B cell (primary cell): ENCODE measurements around the gene MYL7. TPM values are rescaled to one million over a fixed set of nuclear protein-coding genes. Genes with fewer than 3 reads are reported as not detected.

Source experiments
- ATAC-seq: fragments of 200-7000 bp; cut with Tn5 transposase; one replicate; pipeline ENCODE4 v1.10.0; 2021; ENCODE audit warnings: low read depth, mild to moderate bottlenecking, moderate number of reproducible peaks, moderate library complexity
- CTCF ChIA-PET: fragments of 350-600 bp; sonication (Branson Sonifier 250); formaldehyde crosslinking; loops from one replicate; lab custom pipeline; 2021; ENCODE audit warnings: antibody characterized with exemption, inconsistent platforms; lab: Charles Lee
- POLR2A ChIA-PET: fragments of 350-600 bp; sonication (Branson Sonifier 250); formaldehyde crosslinking; loops from one replicate; lab custom pipeline; 2021; ENCODE audit warnings: antibody characterized with exemption; lab: Charles Lee
- DNase-seq: peaks from one replicate; pipeline ENCODE4 v3.0.0; 2013
- H2AFZ ChIP-seq: 2 replicates; pipeline ENCODE4 v1.6.1; 2012; ENCODE audit warnings: mild to moderate bottlenecking, low read depth, low read length; ENCODE audit not compliant: insufficient read depth, poor library complexity, severe bottlenecking
- H3K27ac ChIP-seq, 2 donors: 1 replicate in 1 of 2; 2 replicates in 1 of 2; pipeline ENCODE4 v1.5.1; 2012 to 2013; ENCODE audit warnings: low read length in 2 of 2, mild to moderate bottlenecking in 2 of 2, moderate library complexity in 1 of 2
- H3K27me3 ChIP-seq, 4 experiments: fragments of 200-600 bp in 1 of 4; sonication (generic) in 1 of 4; replicated peaks in 1 of 4; 1 replicate in 2 of 4; 2 replicates in 2 of 4; pipeline versions ENCODE4 v1.6.1 to v1.7.0; 2013 to 2016; ENCODE audit warnings: low read length in 3 of 4, mild to moderate bottlenecking in 2 of 4, mixed read lengths in 1 of 4, moderate library complexity in 1 of 4; ENCODE audit not compliant: insufficient read depth in 4 of 4, control insufficient read depth in 3 of 4; ENCODE audit errors: control extremely low read depth in 1 of 4
- H3K36me3 ChIP-seq, 2 experiments: replicated peaks in 1 of 2; 1 replicate in 1 of 2; 2 replicates in 1 of 2; pipeline versions ENCODE4 v1.6.1 to v1.7.1; 2013; ENCODE audit warnings: low read length in 1 of 2; ENCODE audit not compliant: insufficient read depth in 2 of 2, control insufficient read depth in 1 of 2; ENCODE audit errors: control extremely low read depth in 1 of 2, extremely low read depth in 1 of 2
- H3K4me1 ChIP-seq, 2 donors: fragments of 200-600 bp in 1 of 2; sonication (generic) in 1 of 2; 1 replicate in 1 of 2; 2 replicates in 1 of 2; pipeline versions ENCODE4 v1.5.1 to v1.6.1; 2013 to 2017; ENCODE audit warnings: low read length in 2 of 2; ENCODE audit not compliant: control insufficient read depth in 2 of 2, insufficient read depth in 2 of 2
- H3K4me2 ChIP-seq: replicated peaks from 2 replicates; pipeline ENCODE3; 2012; ENCODE audit warnings: mild to moderate bottlenecking, low read depth, low read length; ENCODE audit not compliant: poor library complexity, severe bottlenecking
- H3K4me3 ChIP-seq, 5 experiments: fragments of 200-600 bp in 1 of 5; sonication (generic) in 1 of 5; 1 replicate in 3 of 5; 2 replicates in 2 of 5; pipeline versions ENCODE4 v1.5.1 to v1.7.0; 2011 to 2016; ENCODE audit warnings: low read length in 4 of 5, mild to moderate bottlenecking in 4 of 5, low read depth in 2 of 5, control low read depth in 1 of 5, moderate library complexity in 1 of 5; ENCODE audit not compliant: insufficient read depth in 1 of 5; ENCODE audit errors: control extremely low read depth in 1 of 5, extremely low read depth in 1 of 5
- H3K79me2 ChIP-seq: fragments of 200-600 bp; sonication (generic); one replicate; pipeline ENCODE4 v1.6.0; 2016; ENCODE audit warnings: low read length; ENCODE audit not compliant: control insufficient read depth, insufficient read depth
- H3K9ac ChIP-seq: fragments of 200-600 bp; sonication (generic); 2 replicates; pipeline ENCODE4 v1.6.1; 2017; ENCODE audit warnings: mild to moderate bottlenecking, low read length, moderate library complexity
- H3K9me3 ChIP-seq, 3 donors: one replicate each; pipeline versions ENCODE4 v1.6.1 to v1.7.1; 2013; ENCODE audit warnings: low read length in 2 of 3; ENCODE audit not compliant: control insufficient read depth in 2 of 3, insufficient read depth in 1 of 3; ENCODE audit errors: control extremely low read depth in 1 of 3
- H4K20me1 ChIP-seq: 2 replicates; pipeline ENCODE4 v1.6.0; 2012; ENCODE audit warnings: mild to moderate bottlenecking, low read length; ENCODE audit not compliant: insufficient read depth, control insufficient read depth, poor library complexity, severe bottlenecking
- H3K27ac Mint-ChIP-seq: one replicate; pipeline ENCODE4 v1.8.0; 2021; ENCODE audit warnings: mixed read lengths
- H3K27me3 Mint-ChIP-seq: one replicate; pipeline ENCODE4 v1.8.0; 2021; ENCODE audit warnings: mixed read lengths
- H3K4me1 Mint-ChIP-seq: one replicate; pipeline ENCODE4 v1.8.0; 2021; ENCODE audit warnings: mixed read lengths
- H3K4me3 Mint-ChIP-seq: one replicate; pipeline ENCODE4 v1.8.0; 2021; ENCODE audit warnings: mixed read lengths
- H3K9me3 Mint-ChIP-seq: one replicate; pipeline ENCODE4 v1.8.0; 2022; ENCODE audit warnings: mixed read lengths; ENCODE audit not compliant: insufficient read depth
- CTCF ChIP-seq: fragments of 200-600 bp; IDR thresholded peaks from one replicate; pipeline ENCODE4 v1.8.0; 2022; ENCODE audit warnings: antibody characterized with exemption, mild to moderate bottlenecking
- EZH2 ChIP-seq: IDR thresholded peaks from 2 replicates; pipeline ENCODE4 v1.6.1; 2012; ENCODE audit warnings: borderline replicate concordance, low read depth, mild to moderate bottlenecking, moderate library complexity, low read length; ENCODE audit not compliant: insufficient read depth, poor library complexity, severe bottlenecking
- WGBS: methylation state at CpG from one replicate; pipeline ENCODE4 v1.1.5; 2013; ENCODE audit warnings: missing lambda C conversion rate; ENCODE audit not compliant: insufficient coverage; 5-methylcytosine and 5-hydroxymethylcytosine counted together
- intact Hi-C: fragments of 100-400 bp; cut with micrococcal nuclease; formaldehyde crosslinking; loops from one replicate; pipeline ENCODE4 v1.10.0; 2022
- polyA plus RNA-seq: library from polyadenylated mRNA; depleted of rRNA; stranded (reverse); fragments of >200 nt; gene quantifications from 2 replicates; pipeline ENCODE4 v1.2.3, GENCODE V29; 2012
- total RNA-seq, 2 donors: library from RNA; stranded (reverse); fragments of 120-200 nt in 1 of 2; gene quantifications; 1 replicate in 1 of 2; 2 replicates in 1 of 2; pipeline versions ENCODE4 v1.2.3 to v1.2.4, GENCODE V29; 2013 to 2022

MYL7 gene
- total and polyA plus RNA-seq, 2 donors (not counting 1 experiment from before 2014, with no cell fraction given): not detected

DNA sequence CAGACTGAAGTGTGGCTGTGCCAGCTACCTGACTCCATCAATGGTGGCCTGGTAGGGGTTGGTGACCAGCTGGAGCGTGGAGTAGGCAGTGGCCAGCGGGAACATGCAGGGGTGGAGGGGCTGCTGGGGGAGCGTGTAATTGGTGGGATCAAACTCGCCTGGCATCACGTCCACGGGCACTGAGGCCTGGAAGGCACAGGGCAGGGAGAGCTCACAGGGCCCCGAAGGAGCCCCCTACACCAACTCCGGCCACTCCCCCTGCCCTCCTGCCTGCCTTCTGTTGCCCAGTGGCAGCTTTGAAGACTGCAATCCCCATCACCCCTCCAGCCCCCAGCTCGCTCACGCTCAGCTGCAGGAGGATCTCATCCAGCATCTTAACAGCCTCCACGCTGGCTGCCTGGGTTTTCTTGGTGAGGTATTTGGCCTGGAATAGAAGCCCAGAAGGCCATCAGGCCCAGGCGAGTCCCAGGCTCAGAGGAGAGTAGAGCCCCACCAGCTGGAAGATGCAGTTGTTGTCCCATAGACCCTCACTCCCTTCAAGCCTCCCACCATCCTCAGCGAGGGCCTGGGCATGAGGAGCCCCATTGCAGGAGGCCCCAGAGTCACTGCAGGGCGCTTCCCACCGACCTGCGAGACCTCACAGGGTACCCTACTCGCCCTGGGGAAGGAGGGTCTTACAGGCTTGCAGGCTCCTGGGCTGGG, 24.9 kb downstream of the MYL7 start:
- CTCF ChIA-PET: no interaction called here

More for the DNA sequence above, 24.9 kb downstream of the MYL7 start:
- no peak overlapping the region for H3K4me2 ChIP-seq
- H2AFZ ChIP-seq: no peak overlapping the region
- H3K4me1 ChIP-seq: no peaks in the 10 kb centered on the region
- H3K79me2 ChIP-seq: peaks cover 25% of the 10 kb centered on the region
- POLR2A ChIA-PET: no interaction called here
- no peak for ATAC-seq
- no peak for DNase-seq
- Mint-ChIP-seq H3K4me3 (no peak overlapping the region), H3K9me3 (no peaks in the 10 kb centered on the region), H3K4me1 (peaks cover 6% of the 10 kb centered on the region), H3K27ac (no peak overlapping the region), H3K27me3 (no peaks in the 10 kb centered on the region)
- intact Hi-C loops: no loop called here
- no peak for TF ChIP-seq EZH2
- TF ChIP-seq CTCF: no peak
- no peaks in the 10 kb centered on the region for H3K9me3 ChIP-seq
- 100% methylated on average over 10 of the region's 17 CpGs for WGBS
- H3K27ac ChIP-seq: no peak overlapping the region
- no peak overlapping the region for H3K9ac ChIP-seq
- H3K36me3 ChIP-seq: peaks cover 0 to 54% of the 10 kb centered on the region in 2 experiments
- H4K20me1 ChIP-seq: no peaks in the 10 kb centered on the region
- no peak overlapping the region for H3K4me3 ChIP-seq
- no peaks in the 10 kb centered on the region for H3K27me3 ChIP-seq
